ENCODE results near the gene TCEAL6. TPM values are rescaled to one million over a fixed set of nuclear protein-coding genes. Genes with fewer than 3 reads are reported as not detected.
"Not testable (repeated sequence)": the region's sequence is repeated elsewhere in the genome, so short reads cannot be mapped to it uniquely, and the experiment has no call there.

TCEAL6 gene
- polyA plus RNA-seq, 1 of the 3 experiments (the other 2 are of a cell fraction), result not detected

GRCh38 chrX:102154218-102154860, 12.1 kb upstream of the TCEAL6 start:
- peak; percentile 16 for DNase-seq
- H2AFZ ChIP-seq (ENCODE audit: low read depth), result no peak overlapping the region
- TF ChIP-seq CTCF (IDR thresholded peaks at IDR 0.05) (peak; percentile 44; the same call in 1 of the 2 replicates), SIN3A (IDR thresholded peaks at IDR 0.05; ENCODE audit: borderline replicate concordance, low read depth, low read length) (no peak)
- H3K79me2 ChIP-seq (ENCODE audit: insufficient read depth), result no peaks in the 10 kb centered on the region
- H4K20me1 ChIP-seq (ENCODE audit: insufficient read depth), result no peaks in the 10 kb centered on the region
- no peaks in the 10 kb centered on the region for H3K9me3 ChIP-seq
- H3K27me3 ChIP-seq (ENCODE audit: insufficient read depth), result peaks cover 13% of the 10 kb centered on the region; the same call in 1 of the 2 replicates
- WGBS (ENCODE audit: low lambda C conversion rate), result 13% methylated on average over 11 of the region's 11 CpGs
- no peaks in the 10 kb centered on the region for H3K36me3 ChIP-seq (replicated peaks in 1 of 2; ENCODE audit: control insufficient read depth in 1 of 2, insufficient read depth in 2 of 2, low read length in 1 of 2)
- H3K4me2 ChIP-seq, result no peak overlapping the region
- no peak overlapping the region for H3K9ac ChIP-seq
- H3K9me2 ChIP-seq, result no peaks in the 10 kb centered on the region
- H3K4me1 ChIP-seq (ENCODE audit: control insufficient read depth in 1 of 2, insufficient read depth in 2 of 2, low read depth in 1 of 2, low read length in 1 of 2), result no peaks in the 10 kb centered on the region
- no peak overlapping the region for H3K27ac ChIP-seq (ENCODE audit: low read depth in 2 of 2, low read length in 1 of 2)
- ChIA-PET POLR2A (no interaction called here), CTCF (interaction anchor here (0.6 to 2.0 kb wide), 4 partner anchors 9 to 79 kb away, joined by 3 to 7 read pairs (median 3); no protein-coding TSS in a partner anchor)
- no peak overlapping the region for H3K4me3 ChIP-seq (ENCODE audit: low read depth in 2 of 2, low read length in 1 of 2)
- no peaks in the 10 kb centered on the region for H3F3A ChIP-seq (replicated peaks; ENCODE audit: insufficient read depth)

- H3K27ac ChIP-seq (ENCODE audit: low read depth in 2 of 2, low read length in 1 of 2); H3K4me1 ChIP-seq (ENCODE audit: control insufficient read depth in 1 of 2, insufficient read depth in 2 of 2, low read depth in 1 of 2, low read length in 1 of 2); H3K36me3 ChIP-seq (replicated peaks in 1 of 2; ENCODE audit: control insufficient read depth in 1 of 2, insufficient read depth in 2 of 2, low read length in 1 of 2); H3K79me2 ChIP-seq (ENCODE audit: insufficient read depth); H4K20me1 ChIP-seq (ENCODE audit: insufficient read depth); CTCF ChIA-PET; DNase-seq; H3K27me3 ChIP-seq (ENCODE audit: insufficient read depth); H3K9me2 ChIP-seq; H3K4me3 ChIP-seq (ENCODE audit: low read depth in 2 of 2, low read length in 1 of 2); H3K9me3 ChIP-seq; H3K9ac ChIP-seq; H3F3A ChIP-seq (replicated peaks; ENCODE audit: insufficient read depth); H2AFZ ChIP-seq (ENCODE audit: low read depth); POLR2A ChIA-PET; H3K4me2 ChIP-seq: not testable (repeated sequence)
- 52% methylated on average over 16 of the region's 19 CpGs for WGBS (ENCODE audit: low lambda C conversion rate)
These were observed 650 bp downstream of the TCEAL6 start for GRCh38 chrX:102141631-102142030.

- DNase-seq, CTCF ChIA-PET: not testable (repeated sequence)
- WGBS (ENCODE audit: low lambda C conversion rate), result 56% methylated on average over 16 of the region's 16 CpGs
These were observed 1.4 kb downstream of the TCEAL6 start for GRCh38 chrX:102140876-102141275.

GRCh38 chrX:102138064-102138463, 4.2 kb downstream of the TCEAL6 start:
- ChIA-PET CTCF (no interaction called here), POLR2A (no interaction called here)
- 42% methylated on average over 4 of the region's 4 CpGs for WGBS (ENCODE audit: low lambda C conversion rate)
- Histone ChIP-seq H3K9me2 (no peaks in the 10 kb centered on the region), H2AFZ (ENCODE audit: low read depth) (no peak overlapping the region), H3K79me2 (ENCODE audit: insufficient read depth) (no peaks in the 10 kb centered on the region), H3F3A (replicated peaks; ENCODE audit: insufficient read depth) (no peaks in the 10 kb centered on the region), H3K9me3 (no peaks in the 10 kb centered on the region), H4K20me1 (ENCODE audit: insufficient read depth) (no peaks in the 10 kb centered on the region), H3K4me3 (ENCODE audit: low read depth in 2 of 2, low read length in 1 of 2) (no peak overlapping the region), H3K9ac (no peak overlapping the region), H3K36me3 (replicated peaks in 1 of 2; ENCODE audit: control insufficient read depth in 1 of 2, insufficient read depth in 2 of 2, low read length in 1 of 2) (no peaks in the 10 kb centered on the region), H3K27ac (ENCODE audit: low read depth in 2 of 2, low read length in 1 of 2) (no peak overlapping the region), H3K4me2 (no peak overlapping the region), H3K27me3 (ENCODE audit: insufficient read depth) (peaks cover 6% of the 10 kb centered on the region), H3K4me1 (ENCODE audit: control insufficient read depth in 1 of 2, insufficient read depth in 2 of 2, low read depth in 1 of 2, low read length in 1 of 2) (no peaks in the 10 kb centered on the region)
- DNase-seq, result no peak
- TF ChIP-seq REST (IDR thresholded peaks at IDR 0.05; ENCODE audit: low read depth, low read length) (peak; percentile 85), ELF1 (IDR thresholded peaks at IDR 0.05) (no peak)

More at GRCh38 chrX:102140876-102141275, 1.4 kb downstream of the TCEAL6 start:
- H3K9ac ChIP-seq; H3K27me3 ChIP-seq (ENCODE audit: insufficient read depth); H3F3A ChIP-seq (replicated peaks; ENCODE audit: insufficient read depth); H3K4me1 ChIP-seq (ENCODE audit: control insufficient read depth in 1 of 2, insufficient read depth in 2 of 2, low read depth in 1 of 2, low read length in 1 of 2); H3K79me2 ChIP-seq (ENCODE audit: insufficient read depth); H4K20me1 ChIP-seq (ENCODE audit: insufficient read depth); H3K9me3 ChIP-seq; H3K4me3 ChIP-seq (ENCODE audit: low read depth in 2 of 2, low read length in 1 of 2); H2AFZ ChIP-seq (ENCODE audit: low read depth); H3K9me2 ChIP-seq; H3K27ac ChIP-seq (ENCODE audit: low read depth in 2 of 2, low read length in 1 of 2); H3K4me2 ChIP-seq; POLR2A ChIA-PET; H3K36me3 ChIP-seq (replicated peaks in 1 of 2; ENCODE audit: control insufficient read depth in 1 of 2, insufficient read depth in 2 of 2, low read length in 1 of 2): not testable (repeated sequence)

Data from SK-N-SH (cell line).